Neutrophil (primary cell): ENCODE data around the gene PTPA.

Source experiments
- H3K27ac ChIP-seq: fragments of 200-600 bp; sonication (generic); 2 replicates; pipeline ENCODE4 v1.5.1; 2016; ENCODE audit warnings: mild to moderate bottlenecking, moderate library complexity
- H3K27me3 ChIP-seq: fragments of 200-600 bp; sonication (generic); 2 replicates; pipeline ENCODE4 v1.6.0; 2016; ENCODE audit warnings: mild to moderate bottlenecking
- H3K36me3 ChIP-seq: fragments of 200-600 bp; sonication (generic); 2 replicates; pipeline ENCODE4 v1.5.1; 2017
- H3K4me1 ChIP-seq, 2 experiments: fragments of 200-600 bp in 1 of 2; sonication (generic) in 1 of 2; 1 replicate in 1 of 2; 2 replicates in 1 of 2; pipeline versions ENCODE4 v1.5.1 to v1.6.1; 2013 to 2016; ENCODE audit warnings: low read depth in 1 of 2, low read length in 1 of 2, mild to moderate bottlenecking in 1 of 2, moderate library complexity in 1 of 2; ENCODE audit not compliant: control insufficient read depth in 1 of 2, insufficient read depth in 1 of 2
- H3K4me3 ChIP-seq, 2 experiments: fragments of 200-600 bp in 1 of 2; sonication (generic) in 1 of 2; 1 replicate in 1 of 2; 2 replicates in 1 of 2; pipeline ENCODE4 v1.5.1; 2013 to 2016; ENCODE audit warnings: low read depth in 1 of 2, low read length in 1 of 2, mild to moderate bottlenecking in 1 of 2, moderate library complexity in 1 of 2
- H3K9me3 ChIP-seq: fragments of 200-600 bp; sonication (generic); 2 replicates; pipeline ENCODE4 v1.5.1; 2016
- CTCF ChIP-seq: fragments of 200-600 bp; sonication (generic); IDR thresholded peaks from 2 replicates; pipeline ENCODE4 v1.5.1; 2016; ENCODE audit warnings: antibody characterized with exemption

PTPA gene

GRCh38 chr9:129110740-129111527, at the start of gene PTPA, which contains the start of gene CRAT:
Gene PTPA (plus strand): TSS chr9:129111415. CDS start chr9:129111601, 186 bp downstream.
Gene CRAT (minus strand): TSS chr9:129110793. CDS start chr9:129110509, 284 bp downstream.
- Histone ChIP-seq H3K27me3 (no peaks in the 10 kb centered on the region), H3K36me3 (peaks cover 5% of the 10 kb centered on the region), H3K27ac (peak within 1 kb of the TSS; percentile 91), H3K9me3 (no peaks in the 10 kb centered on the region), H3K4me3 (peak within 1 kb of the TSS; percentile 95 to 99), H3K4me1 (peaks cover 21 to 26% of the 10 kb centered on the region in 2 experiments)
- peak; percentile 42 for TF ChIP-seq CTCF

DNA sequence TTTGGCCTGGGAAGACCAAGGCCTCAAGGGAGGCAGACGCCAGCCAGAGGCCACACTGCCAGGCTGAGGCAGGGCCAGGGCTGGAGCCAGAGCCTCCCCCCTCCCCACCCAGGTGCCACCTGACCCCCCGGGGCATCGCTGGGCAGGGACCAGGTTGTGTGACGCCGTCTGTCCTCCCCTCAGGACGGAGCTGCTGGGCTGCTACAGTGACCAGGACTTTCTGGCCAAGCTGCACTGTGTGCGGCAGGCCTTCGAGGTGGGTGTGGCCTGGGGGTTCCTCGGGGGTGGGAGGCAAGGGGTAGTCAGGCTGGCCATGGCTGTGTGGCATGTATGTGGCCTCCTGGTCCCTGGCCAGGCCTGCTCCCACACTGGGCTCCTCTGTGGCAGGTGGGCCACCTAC, 48.2 kb upstream of the PTPA start:
- H3K27me3 ChIP-seq, result no peaks in the 10 kb centered on the region
- H3K36me3 ChIP-seq, result peaks cover 78% of the 10 kb centered on the region
- H3K4me3 ChIP-seq, result no peak overlapping the region
- no peak for TF ChIP-seq CTCF
- no peak overlapping the region for H3K27ac ChIP-seq
- H3K4me1 ChIP-seq, result peaks cover 1 to 2% of the 10 kb centered on the region in 2 experiments
- no peaks in the 10 kb centered on the region for H3K9me3 ChIP-seq

DNA sequence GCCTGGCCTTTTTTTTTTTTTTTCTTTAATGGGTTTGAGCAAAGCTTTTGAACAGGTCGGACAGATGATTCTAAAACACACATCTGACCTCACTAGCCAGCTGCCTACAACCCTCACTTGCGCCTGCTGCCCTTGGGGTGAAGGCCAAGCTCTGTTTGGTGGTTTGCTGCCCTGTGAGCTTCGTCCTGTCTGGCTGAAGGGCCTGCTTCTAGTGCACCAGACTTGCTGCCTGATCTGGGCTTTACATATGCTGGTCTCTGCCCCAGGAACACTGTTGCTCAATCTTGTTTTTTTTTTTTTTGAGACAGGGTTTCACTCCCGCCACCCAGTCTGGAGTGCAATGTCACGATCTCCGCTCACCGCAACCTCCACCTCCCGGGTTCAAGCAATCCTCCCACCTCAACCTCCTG, 46.7 kb upstream of the PTPA start:
- H3K36me3 ChIP-seq, result peaks cover 87% of the 10 kb centered on the region

GRCh38 chr9:129068110-129068509, 43.1 kb upstream of the PTPA start:
- Histone ChIP-seq H3K27ac (no peak overlapping the region), H3K9me3 (no peaks in the 10 kb centered on the region), H3K4me3 (no peak overlapping the region), H3K4me1 (peaks cover 0 to 7% of the 10 kb centered on the region in 2 experiments), H3K36me3 (peaks cover 80% of the 10 kb centered on the region), H3K27me3 (no peaks in the 10 kb centered on the region)
- TF ChIP-seq CTCF, result no peak

More for the DNA sequence above, 46.7 kb upstream of the PTPA start:
- H3K27ac ChIP-seq, result no peak overlapping the region
- no peaks in the 10 kb centered on the region for H3K9me3 ChIP-seq
- peaks cover 0 to 7% of the 10 kb centered on the region in 2 experiments for H3K4me1 ChIP-seq
- H3K4me3 ChIP-seq, result no peak overlapping the region
- TF ChIP-seq CTCF, result no peak
- no peaks in the 10 kb centered on the region for H3K27me3 ChIP-seq

GRCh38 chr9:129068990-129069861, 42.0 kb upstream of the PTPA start:
- Histone ChIP-seq H3K27ac (peak overlapping the region; percentile 33), H3K9me3 (no peaks in the 10 kb centered on the region), H3K27me3 (no peaks in the 10 kb centered on the region), H3K4me1 (peaks cover 0 to 7% of the 10 kb centered on the region in 2 experiments), H3K36me3 (peaks cover 72% of the 10 kb centered on the region), H3K4me3 (no peak overlapping the region)
- TF ChIP-seq CTCF, result no peak
